ENCODE data around the gene TNS1.

DNA sequence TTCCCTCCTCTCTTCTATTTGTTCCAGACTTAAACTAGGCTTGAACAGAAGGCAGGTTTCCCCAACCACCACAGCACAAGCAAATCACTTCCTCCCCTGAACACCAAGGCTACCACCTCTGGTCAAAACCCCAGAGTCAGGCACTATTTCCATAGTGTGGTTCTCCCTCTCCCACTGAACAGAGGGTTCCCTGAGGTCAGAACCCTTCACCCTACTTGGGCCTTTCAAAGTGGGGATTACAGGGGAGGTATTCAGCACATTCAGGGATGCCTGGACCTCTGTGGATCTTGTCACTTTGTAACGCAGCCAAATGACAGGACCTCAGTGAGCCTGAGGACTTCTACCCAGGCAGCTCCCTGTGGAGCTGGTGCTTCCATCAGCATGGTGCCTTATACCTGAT, 88.7 kb downstream of the TNS1 start:
- TF ChIP-seq, protein P1, sequence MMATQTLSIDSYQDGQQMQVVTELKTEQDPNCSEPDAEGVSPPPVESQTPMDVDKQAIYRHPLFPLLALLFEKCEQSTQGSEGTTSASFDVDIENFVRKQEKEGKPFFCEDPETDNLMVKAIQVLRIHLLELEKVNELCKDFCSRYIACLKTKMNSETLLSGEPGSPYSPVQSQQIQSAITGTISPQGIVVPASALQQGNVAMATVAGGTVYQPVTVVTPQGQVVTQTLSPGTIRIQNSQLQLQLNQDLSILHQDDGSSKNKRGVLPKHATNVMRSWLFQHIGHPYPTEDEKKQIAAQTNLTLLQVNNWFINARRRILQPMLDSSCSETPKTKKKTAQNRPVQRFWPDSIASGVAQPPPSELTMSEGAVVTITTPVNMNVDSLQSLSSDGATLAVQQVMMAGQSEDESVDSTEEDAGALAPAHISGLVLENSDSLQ (IDR thresholded peaks at IDR 0.05) = no peak
- TF ChIP-seq SUZ12 (IDR thresholded peaks at IDR 0.05) (no peak), L3MBTL2 (conservative IDR thresholded peaks at IDR 0.05) (no peak), ARNT (IDR thresholded peaks at IDR 0.05) (no peak), BHLHE40 (IDR thresholded peaks at IDR 0.05; ENCODE audit: borderline replicate concordance) (no peak)

All from HEK293T (cell line).